MCF 10A (cell line): Measurements from ENCODE around the gene GPR68. TPM values are rescaled to one million over a fixed set of nuclear protein-coding genes. Genes with fewer than 3 reads are reported as not detected.

ENCODE experiments used
- BruUV-seq: library from RNA; stranded (reverse); fragments of 400-500 nt; replicated peaks from 2 replicates; lab custom pipeline; 2021; lab: Mats Ljungman, UMichigan
- CTCF ChIA-PET: fragments of 300-600 bp; sonication (Branson Sonifier 250); formaldehyde crosslinking; extraction: SDS; loops from one replicate; lab custom pipeline; 2021; ENCODE audit warnings: antibody characterized with exemption, inconsistent platforms; lab: Yijun Ruan, JAX
- POLR2A ChIA-PET: fragments of 300-600, 350-650 bp; sonication (Branson Sonifier 250); formaldehyde crosslinking; extraction: SDS; loops from one replicate; lab custom pipeline; 2020; ENCODE audit warnings: antibody characterized with exemption, inconsistent platforms; lab: Yijun Ruan, JAX
- DNase-seq: peaks from one replicate; pipeline ENCODE4 v3.0.0-alpha.2; 2018; ENCODE audit not compliant: unreplicated experiment
- H3K27ac Mint-ChIP-seq: one replicate; pipeline ENCODE4 v1.8.0; 2022; ENCODE audit warnings: mild to moderate bottlenecking, low read depth, mixed read lengths; ENCODE audit not compliant: unreplicated experiment
- H3K27me3 Mint-ChIP-seq: one replicate; pipeline ENCODE4 v1.8.0; 2022; ENCODE audit warnings: mixed read lengths; ENCODE audit not compliant: insufficient read depth, unreplicated experiment
- H3K36me3 Mint-ChIP-seq: one replicate; pipeline ENCODE4 v1.8.0; 2022; ENCODE audit warnings: mild to moderate bottlenecking, moderate library complexity, mixed read lengths; ENCODE audit not compliant: insufficient read depth, unreplicated experiment
- H3K4me1 Mint-ChIP-seq: one replicate; pipeline ENCODE4 v1.8.0; 2022; ENCODE audit warnings: mixed read lengths; ENCODE audit not compliant: insufficient read depth, unreplicated experiment
- H3K4me3 Mint-ChIP-seq: one replicate; pipeline ENCODE4 v1.8.0; 2022; ENCODE audit warnings: mild to moderate bottlenecking, moderate library complexity, mixed read lengths; ENCODE audit not compliant: unreplicated experiment
- H3K9me3 Mint-ChIP-seq: one replicate; pipeline ENCODE4 v1.8.0; 2022; ENCODE audit warnings: mixed read lengths; ENCODE audit not compliant: unreplicated experiment
- CTCF ChIP-seq: fragments of 200-600 bp; IDR thresholded peaks from one replicate; pipeline ENCODE4 v1.8.0; 2022; ENCODE audit warnings: antibody characterized with exemption, mild to moderate bottlenecking; ENCODE audit not compliant: unreplicated experiment
- intact Hi-C: fragments of 100-400 bp; cut with micrococcal nuclease; formaldehyde crosslinking; loops from 2 replicates; pipeline ENCODE4 v1.14.1; 2022
- total RNA-seq: library from RNA; stranded (reverse); gene quantifications from 2 replicates; pipeline ENCODE4 v1.2.3, GENCODE V29; 2022

Gene GPR68
- total RNA-seq, 1 experiment from 2014 or later, result 0.14 TPM

- Mint-ChIP-seq H3K27ac (peak overlapping the region; percentile 37), H3K4me3 (no peak overlapping the region), H3K9me3 (peaks cover 14% of the 10 kb centered on the region), H3K4me1 (peaks cover 17% of the 10 kb centered on the region), H3K27me3 (no peaks in the 10 kb centered on the region), H3K36me3 (peaks cover 9% of the 10 kb centered on the region)
- no peak for TF ChIP-seq CTCF
- ChIA-PET CTCF (interaction anchor here (0.6 to 0.8 kb wide), 2 partner anchors 18 to 197 kb away, joined by 3 to 4 read pairs; no protein-coding TSS in a partner anchor), POLR2A (no interaction called here)
- intact Hi-C loops, result no loop called here
- BruUV-seq, result no TSS peak
- DNase-seq, result peak; percentile 27
Measured at GRCh38 chr14:91225025-91225424, 19.5 kb downstream of the GPR68 start.

- H3K36me3 Mint-ChIP-seq, result peaks cover 17% of the 10 kb centered on the region
- peaks cover 14% of the 10 kb centered on the region for H3K9me3 Mint-ChIP-seq
- no peaks in the 10 kb centered on the region for H3K27me3 Mint-ChIP-seq
- peaks cover 16% of the 10 kb centered on the region for H3K4me1 Mint-ChIP-seq
- no peak for DNase-seq
- no peak overlapping the region for H3K4me3 Mint-ChIP-seq
- no peak for TF ChIP-seq CTCF
- BruUV-seq, result no TSS peak
- ChIA-PET POLR2A (interaction anchor here (1.3 kb wide), 1 partner anchor 46 kb away, joined by 3 read pairs; no protein-coding TSS in a partner anchor), CTCF (no interaction called here)
- intact Hi-C loops, result no loop called here
- no peak overlapping the region for H3K27ac Mint-ChIP-seq
Measured at GRCh38 chr14:91223028-91223783, 21.3 kb downstream of the GPR68 start.

GRCh38 chr14:91221270-91221669 is 23.2 kb downstream of the GPR68 start:
- no peak for DNase-seq
- H3K4me1 Mint-ChIP-seq, result peaks cover 11% of the 10 kb centered on the region
- H3K27me3 Mint-ChIP-seq, result no peaks in the 10 kb centered on the region
- peaks cover 14% of the 10 kb centered on the region for H3K9me3 Mint-ChIP-seq
- ChIA-PET POLR2A (no interaction called here), CTCF (no interaction called here)
- H3K36me3 Mint-ChIP-seq, result peaks cover 20% of the 10 kb centered on the region
- no peak for TF ChIP-seq CTCF
- H3K4me3 Mint-ChIP-seq, result no peak overlapping the region
- intact Hi-C loops, result no loop called here
- BruUV-seq, result no TSS peak
- H3K27ac Mint-ChIP-seq, result no peak overlapping the region

GRCh38 chr14:91220581-91221000 is 23.9 kb downstream of the GPR68 start:
- intact Hi-C loops, result no loop called here
- CTCF ChIA-PET, result interaction anchor here (0.8 kb wide), 1 partner anchor 42 kb away, joined by 3 read pairs; no protein-coding TSS in a partner anchor
- Mint-ChIP-seq H3K4me3 (no peak overlapping the region), H3K27me3 (no peaks in the 10 kb centered on the region), H3K4me1 (peaks cover 16% of the 10 kb centered on the region), H3K27ac (no peak overlapping the region), H3K9me3 (peaks cover 14% of the 10 kb centered on the region), H3K36me3 (peaks cover 27% of the 10 kb centered on the region)
- TF ChIP-seq CTCF, result no peak
- no TSS peak for BruUV-seq
- DNase-seq, result no peak
- POLR2A ChIA-PET, result no interaction called here
